OCI-M2 (cell line): ENCODE results near the gene SCAMP1.
A peak's percentile ranks its signal among the peaks of the same experiment; 100 is the strongest.
"Not testable (repeated sequence)": the region's sequence is repeated elsewhere in the genome, so short reads cannot be mapped to it uniquely, and the experiment has no call there.

ENCODE experiments used
- DNase-seq: peaks from one replicate; lab custom pipeline; 2025; ENCODE audit not compliant: unreplicated experiment; lab: John Stamatoyannopoulos, UW

The SCAMP1 gene, protein sequence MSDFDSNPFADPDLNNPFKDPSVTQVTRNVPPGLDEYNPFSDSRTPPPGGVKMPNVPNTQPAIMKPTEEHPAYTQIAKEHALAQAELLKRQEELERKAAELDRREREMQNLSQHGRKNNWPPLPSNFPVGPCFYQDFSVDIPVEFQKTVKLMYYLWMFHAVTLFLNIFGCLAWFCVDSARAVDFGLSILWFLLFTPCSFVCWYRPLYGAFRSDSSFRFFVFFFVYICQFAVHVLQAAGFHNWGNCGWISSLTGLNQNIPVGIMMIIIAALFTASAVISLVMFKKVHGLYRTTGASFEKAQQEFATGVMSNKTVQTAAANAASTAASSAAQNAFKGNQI

DNA sequence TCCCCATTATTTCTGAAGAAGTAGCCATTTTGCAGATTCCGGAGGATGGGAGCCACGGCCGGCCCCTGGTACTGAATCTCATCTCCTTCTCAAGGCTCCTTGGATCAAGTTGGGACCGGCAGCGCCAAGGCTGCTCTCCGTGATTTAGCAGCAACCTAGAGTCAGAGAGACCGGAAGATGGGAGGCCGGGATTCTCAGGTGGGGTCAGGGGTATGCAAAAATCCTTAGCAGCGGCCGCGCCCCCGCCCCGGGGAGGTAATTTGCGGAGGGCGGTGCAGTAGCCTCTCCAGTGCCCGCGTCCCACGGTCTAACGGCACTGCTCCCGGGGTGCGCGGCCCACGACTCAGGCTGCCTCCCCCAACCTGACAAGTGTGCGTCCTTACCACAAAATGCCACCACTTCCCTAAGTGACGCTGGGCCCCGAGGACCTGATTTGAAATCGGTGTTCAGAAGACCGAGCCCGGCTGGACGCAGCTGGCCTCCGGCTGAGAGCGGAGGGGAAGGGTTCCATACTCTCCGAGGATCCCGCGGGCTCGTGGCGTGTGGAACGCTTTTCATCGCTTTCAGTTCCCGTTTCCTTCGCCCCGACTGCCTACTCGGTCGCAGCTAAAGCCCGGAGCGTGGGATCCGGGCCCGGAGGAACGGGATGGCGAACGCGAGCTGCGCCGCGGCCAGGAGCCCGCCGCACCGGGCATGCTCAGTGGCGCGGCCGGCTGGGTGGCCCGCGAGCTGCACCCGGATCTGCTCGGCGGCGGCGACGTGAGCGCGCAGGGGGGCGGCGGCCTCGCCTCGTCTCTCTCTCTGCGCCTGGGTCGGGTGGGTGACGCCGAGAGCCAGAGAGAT is at the start of gene SCAMP1:
TSS of gene SCAMP1 (plus strand) at position 787 of the 843 bp plus-strand sequence. CDS start at position 842, 55 bp downstream.
- peak; percentile 43 for DNase-seq

- DNase-seq = no peak
Observed at GRCh38 chr5:78317515-78317914, 42.9 kb upstream of the SCAMP1 start.

- no peak for DNase-seq
Observed at GRCh38 chr5:78318337-78318736, 42.1 kb upstream of the SCAMP1 start.

DNA sequence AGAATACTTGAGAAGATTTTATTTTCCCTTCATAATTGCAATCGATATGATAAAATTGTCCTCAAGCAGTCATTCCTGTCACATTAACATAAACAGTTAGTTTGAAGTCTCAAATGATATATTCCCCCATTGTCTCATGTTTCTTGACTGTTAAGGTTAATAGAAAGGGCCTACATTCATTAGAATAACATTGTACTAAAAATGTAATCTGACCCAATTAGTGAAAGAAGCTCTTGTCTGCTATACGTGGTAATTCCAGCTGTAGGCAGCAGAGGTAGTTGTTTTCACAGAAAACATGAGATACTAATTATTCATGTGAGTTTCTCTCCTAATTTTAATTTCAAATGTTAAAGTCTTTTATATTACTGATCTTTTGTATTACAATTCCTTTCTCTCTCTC is 40.0 kb upstream of the SCAMP1 start:
- DNase-seq = no peak

DNA sequence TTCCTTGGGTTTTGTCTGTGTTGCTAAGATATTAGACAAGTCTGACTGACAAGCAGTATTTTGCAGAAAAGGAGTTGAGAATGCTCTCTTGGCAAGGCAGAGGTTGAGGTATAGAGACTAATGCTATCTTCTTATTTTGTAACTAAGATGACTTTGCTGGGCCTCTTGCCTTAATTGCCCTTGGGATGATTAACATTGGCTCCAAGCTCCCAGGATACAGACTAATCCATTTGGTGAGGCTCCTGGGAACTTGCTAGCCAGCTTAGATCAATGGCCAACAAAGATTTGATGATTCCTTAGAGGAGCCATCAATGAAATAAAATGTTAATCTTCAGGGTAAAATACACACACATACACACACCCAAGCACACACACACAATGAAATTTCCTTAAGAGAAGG is 37.2 kb upstream of the SCAMP1 start:
- no peak for DNase-seq

DNA sequence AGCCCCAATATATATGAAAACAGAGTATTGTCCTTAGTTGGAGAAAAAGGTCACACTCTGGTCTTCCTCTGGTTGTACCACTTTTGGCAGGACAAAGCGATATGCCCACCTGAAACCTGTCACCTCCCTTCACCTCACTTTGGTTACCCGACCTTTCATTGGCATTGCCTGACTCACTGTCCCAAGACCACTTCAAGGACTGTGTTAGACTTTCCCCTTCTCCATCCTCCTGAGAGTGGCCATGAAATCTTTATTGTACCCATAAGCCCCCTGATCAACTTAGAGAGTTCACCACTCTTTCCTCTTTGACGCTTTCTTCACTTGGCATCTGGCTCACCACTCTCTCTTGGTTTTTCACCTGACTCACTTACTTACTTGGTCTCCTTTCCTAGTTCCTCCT is 33.5 kb upstream of the SCAMP1 start:
- DNase-seq = no peak

DNA sequence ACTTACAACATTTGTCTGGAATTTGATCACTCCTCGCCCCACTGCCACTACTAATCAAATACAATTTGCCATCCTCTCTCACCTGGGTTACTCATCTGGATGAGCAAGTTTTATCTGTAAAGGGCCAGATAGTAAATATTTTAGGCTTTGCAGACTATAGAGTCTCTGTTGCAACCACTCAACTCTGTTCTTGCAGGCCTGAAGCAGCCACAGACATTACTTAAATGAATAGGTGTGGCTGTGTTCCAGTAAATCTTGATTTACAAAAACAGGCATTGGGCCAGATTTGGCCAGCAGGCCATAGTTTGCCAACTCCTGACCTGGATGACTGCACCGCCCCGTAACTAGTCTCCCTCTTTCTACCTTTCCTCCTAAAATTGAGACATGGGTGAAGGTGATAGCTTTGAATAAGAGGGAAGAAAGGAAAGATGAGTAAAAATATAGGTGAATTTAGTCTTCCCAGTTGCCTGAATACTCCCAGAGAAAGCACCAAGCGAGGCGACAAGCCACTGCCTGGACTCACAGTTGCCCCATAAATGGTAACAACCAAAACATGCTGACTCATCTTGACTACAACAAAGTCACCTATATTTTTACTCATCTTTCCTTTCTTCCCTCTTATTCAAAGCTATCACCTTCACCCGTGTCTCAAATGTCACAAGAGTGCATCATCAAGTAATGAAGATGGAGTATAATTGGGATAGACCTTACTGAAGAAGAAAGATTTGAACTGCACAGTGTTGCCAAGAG is 32.5 kb upstream of the SCAMP1 start:
- no peak for DNase-seq

GRCh38 chr5:78328585-78329173 is 31.7 kb upstream of the SCAMP1 start:
- DNase-seq = no peak

DNA sequence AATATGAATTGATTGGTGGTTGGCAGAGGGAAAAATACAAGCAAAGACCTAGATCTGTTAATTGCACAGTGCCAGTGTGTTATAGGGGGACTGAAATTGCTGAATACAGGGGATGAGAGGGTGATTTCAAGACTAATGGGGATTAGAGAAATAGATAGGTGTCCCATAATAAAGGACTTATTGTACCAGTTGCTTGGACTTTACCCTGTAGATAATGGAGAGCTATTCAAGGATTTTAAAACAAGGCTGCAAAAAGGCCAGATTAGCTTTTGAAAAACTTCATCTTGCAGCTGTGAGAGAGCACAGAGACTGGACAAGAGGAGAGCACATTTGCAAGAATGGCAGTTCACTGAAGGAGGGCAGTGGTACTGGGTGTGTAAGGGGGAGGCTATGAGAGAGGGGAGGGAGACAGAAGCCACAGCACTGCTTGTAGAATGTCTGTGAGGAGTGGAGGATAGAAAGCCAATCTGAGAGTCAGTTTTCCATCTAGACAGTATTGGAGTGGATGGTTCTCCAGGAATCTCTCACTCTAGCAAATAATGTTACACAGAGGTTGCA is 28.8 kb upstream of the SCAMP1 start:
- DNase-seq = no peak

- no peak for DNase-seq
Observed at GRCh38 chr5:78334811-78335210, 25.6 kb upstream of the SCAMP1 start.

DNA sequence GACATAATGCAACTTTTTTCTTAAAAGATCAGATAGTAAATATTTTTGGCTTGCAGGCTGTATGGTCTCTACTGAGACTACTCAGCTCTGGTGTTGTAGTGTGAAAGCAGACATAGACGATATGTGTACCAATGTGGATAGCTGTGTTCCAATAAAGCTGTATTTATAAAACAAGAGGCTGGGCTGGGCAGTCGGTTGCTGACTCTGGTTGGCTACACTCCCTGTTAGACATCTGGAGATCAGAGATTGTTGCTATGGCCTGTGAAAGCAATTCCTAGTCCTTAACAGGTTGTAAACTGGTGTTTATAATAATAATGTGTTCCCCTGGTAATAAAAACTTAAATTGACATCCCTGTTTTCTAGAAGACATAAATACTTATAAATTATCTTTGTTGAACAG is 24.4 kb upstream of the SCAMP1 start:
- DNase-seq = no peak

DNA sequence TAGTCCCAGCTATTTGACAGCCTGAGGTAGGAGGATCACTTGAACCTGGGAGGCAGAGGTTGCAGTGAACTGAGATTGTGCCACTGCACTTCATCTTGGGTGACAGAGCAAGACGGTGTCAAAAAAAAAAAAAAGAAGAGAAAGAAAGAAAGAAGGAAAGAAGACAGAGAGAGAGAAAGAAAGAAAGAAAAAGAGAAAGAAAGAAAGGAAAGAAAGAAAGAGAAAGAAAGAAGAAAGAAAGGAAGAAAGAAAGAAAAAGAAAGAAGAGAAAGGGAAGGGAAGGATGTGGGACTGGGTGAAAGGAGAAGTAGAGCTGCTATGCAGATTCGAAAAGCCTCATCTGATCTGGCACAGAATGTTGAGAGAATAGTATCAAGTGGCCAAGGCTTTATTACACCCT is 23.7 kb upstream of the SCAMP1 start:
- DNase-seq = no peak

DNA sequence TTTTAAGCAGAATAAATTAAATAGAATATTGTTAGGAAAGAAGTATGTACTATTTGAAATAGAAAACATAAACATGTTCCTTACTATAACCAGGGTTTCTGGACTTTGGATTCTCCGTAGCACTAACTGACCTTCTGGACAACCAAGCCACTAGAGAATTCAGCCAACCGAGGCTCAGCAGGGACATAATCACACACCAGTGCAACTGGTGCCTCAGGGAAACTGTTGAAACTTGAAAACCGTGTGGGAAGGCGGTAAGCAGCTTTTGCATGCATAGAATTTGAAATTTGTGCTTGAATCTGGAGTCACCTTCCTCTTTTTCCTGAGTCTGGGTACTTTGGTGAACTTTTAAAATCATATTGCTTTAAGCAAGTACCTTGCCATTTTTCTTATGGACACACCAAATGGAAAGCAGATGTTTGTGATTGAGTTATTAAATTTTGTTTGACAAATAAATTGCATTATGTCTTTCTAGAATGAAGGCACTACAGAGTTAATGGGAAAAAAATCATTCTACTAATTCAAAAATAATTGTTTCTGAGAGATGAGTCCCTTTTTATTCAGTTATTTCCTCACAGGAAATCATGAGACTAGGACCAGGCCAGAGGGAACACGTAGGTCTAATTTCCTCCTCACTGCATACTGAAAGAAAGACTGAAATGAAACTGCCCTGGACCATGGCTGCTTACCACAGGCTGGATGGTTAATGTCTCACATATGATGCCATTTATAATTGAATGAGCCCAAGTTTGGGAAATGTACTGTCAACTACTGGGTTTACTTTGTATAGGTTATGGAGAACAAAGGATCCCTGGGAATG is 20.6 kb upstream of the SCAMP1 start:
- DNase-seq = no peak

GRCh38 chr5:78341440-78341839 is 19.0 kb upstream of the SCAMP1 start:
- no peak for DNase-seq

DNA sequence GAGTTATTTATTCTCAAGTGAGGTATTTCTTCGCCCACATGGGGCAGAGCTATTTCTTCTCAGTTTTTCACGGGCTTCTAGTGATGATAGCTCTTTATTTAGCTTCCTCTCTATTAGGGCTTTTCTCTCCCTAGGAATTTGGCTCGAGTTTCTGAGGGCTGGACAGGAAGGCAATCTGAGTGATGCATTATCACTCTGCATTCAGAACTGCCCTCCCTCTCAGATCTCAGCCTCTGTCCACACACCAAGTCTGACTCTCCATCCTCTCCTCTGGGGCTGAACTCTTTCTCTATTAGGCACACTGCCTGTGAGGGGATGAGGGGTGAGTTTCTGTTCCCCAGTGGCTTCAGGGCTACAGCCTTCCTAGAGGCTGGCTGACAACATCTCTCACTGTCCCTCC is 14.9 kb upstream of the SCAMP1 start:
- DNase-seq = no peak

DNA sequence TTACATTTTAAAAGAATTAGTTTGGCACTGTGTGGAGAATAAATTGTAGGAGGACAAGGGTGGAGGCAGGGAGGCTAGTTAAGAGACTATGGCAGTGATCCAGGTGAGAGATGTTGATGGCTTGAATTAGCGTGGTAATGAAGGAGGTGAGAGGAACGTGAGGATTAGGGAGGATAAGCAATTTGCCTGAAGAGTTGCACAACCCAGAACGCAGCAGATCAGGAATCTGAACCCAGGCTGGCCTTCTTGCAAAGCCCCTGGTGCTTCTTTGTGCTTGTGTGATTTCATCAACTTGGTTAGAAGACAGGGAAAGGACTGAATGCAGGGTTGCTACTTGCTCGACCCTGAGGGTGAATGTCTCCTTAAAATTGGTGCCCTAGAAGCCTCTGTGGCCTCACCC is 6.9 kb upstream of the SCAMP1 start:
- no peak for DNase-seq

DNA sequence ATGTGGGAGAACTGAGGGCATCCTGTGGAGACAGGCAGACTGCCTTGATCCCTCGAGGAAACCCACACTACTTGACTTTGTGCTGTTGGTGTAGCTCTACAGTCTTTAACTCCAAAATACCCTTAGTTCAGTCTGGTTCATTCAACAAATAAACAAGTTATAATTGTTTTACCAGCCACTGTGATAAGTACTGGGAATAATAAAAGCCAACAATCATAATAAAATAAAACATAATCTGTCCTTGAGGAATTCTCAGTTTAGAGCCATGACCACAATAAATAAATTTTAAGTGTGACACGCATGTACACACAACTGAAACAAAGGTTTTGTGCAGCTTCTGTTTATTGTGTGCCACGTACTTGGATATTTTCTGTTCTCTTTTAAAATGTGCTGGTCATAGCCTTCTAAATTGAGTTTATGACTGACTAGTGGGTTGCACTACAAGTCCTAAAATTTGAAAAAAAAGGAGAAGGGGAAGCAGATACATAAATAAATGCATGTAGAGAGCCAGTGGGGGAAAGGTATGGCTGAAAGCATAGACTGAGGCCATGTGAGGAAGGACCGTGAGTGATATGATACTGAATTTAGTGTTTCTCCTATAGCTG is 6.2 kb upstream of the SCAMP1 start:
- DNase-seq = no peak

DNA sequence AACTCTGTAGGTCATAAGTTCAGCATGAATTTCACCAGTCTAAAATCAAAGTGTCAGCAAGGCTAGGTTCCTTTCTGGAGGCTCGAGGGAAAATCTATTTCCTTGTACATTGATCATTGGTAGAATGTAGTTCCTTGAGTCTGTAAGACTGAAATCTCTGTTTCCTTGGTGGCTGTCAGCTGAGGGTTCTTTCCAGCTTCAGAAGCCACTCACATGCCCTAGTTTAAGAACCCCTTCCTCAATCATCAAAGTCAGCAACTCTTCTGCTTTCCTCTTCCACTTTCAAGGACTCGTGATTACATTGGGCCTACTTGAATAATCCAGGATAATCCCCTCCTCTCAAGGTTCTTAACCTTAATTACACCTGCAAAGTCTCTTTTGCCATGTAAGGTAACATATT is 4.9 kb upstream of the SCAMP1 start:
- DNase-seq = no peak

- not testable (repeated sequence) for DNase-seq
Observed at GRCh38 chr5:78359455-78359830, 974 bp upstream of the SCAMP1 start.

DNA sequence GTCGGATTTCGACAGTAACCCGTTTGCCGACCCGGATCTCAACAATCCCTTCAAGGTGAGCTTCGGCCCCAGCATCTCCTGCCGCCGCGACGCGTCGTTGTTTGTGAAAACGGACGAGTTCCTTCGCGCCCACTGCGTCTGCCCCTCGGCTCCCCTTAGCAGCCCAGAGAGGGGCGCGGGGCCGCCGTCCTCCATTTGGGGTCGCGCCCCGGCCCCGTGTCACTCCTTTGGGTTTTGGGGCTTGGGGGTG is 182 bp downstream of the SCAMP1 start:
- DNase-seq = no peak
